Neural progenitor cell (in vitro differentiated cells): ENCODE measurements around the gene TMEM60.

Source experiments
- EZH2 ChIP-seq: fragments of 200-600 bp; sonication (generic); IDR thresholded peaks from 2 replicates; pipeline ENCODE4 v1.6.1; 2017; ENCODE audit warnings: antibody characterized with exemption, mild to moderate bottlenecking, moderate library complexity
- TF ChIP-seq, protein P1 (sequence below): fragments of 200-600 bp; sonication (generic); IDR thresholded peaks from 2 replicates; pipeline ENCODE4 v1.5.1; 2017; ENCODE audit warnings: antibody characterized with exemption, mild to moderate bottlenecking

DNA sequence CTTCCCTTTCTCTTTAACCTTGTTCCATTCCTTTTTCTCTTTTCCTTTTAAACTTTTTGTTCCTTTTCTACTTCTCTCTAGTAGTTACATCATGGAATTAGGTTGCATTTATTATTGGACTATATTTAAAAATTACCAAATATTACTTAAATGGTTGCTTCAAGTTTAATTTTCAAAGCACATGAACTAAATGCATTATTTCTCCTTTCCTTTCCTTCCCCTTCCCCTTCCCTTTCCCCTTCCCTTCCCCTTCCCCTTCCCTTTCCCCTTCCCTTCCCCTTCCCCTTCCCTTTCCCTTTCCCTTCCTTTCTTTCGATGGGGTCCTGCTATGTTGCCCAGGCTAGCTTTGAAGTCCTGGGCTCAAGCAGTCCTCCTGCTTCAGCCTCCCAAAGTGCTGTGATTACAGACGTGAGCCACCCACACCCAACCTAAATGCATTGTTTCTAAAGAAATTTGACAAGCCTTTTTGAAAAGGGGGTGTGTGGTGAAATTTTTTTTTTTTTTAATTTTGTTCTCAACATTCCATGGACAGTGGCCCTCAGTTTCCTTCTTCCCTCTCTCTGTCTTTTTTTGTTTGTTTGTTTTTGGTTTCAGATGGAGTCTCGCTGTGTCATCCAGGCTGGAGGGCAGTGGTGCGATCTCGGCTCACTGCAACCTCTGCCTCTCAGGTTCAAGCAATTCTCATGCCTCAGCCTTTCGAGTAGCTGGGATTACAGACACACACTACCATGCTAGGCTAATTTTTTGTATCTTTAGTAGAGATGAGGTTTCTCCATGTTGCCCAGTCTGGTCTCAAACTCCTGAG is 31.2 kb downstream of the TMEM60 start:
- TF ChIP-seq, protein P1, sequence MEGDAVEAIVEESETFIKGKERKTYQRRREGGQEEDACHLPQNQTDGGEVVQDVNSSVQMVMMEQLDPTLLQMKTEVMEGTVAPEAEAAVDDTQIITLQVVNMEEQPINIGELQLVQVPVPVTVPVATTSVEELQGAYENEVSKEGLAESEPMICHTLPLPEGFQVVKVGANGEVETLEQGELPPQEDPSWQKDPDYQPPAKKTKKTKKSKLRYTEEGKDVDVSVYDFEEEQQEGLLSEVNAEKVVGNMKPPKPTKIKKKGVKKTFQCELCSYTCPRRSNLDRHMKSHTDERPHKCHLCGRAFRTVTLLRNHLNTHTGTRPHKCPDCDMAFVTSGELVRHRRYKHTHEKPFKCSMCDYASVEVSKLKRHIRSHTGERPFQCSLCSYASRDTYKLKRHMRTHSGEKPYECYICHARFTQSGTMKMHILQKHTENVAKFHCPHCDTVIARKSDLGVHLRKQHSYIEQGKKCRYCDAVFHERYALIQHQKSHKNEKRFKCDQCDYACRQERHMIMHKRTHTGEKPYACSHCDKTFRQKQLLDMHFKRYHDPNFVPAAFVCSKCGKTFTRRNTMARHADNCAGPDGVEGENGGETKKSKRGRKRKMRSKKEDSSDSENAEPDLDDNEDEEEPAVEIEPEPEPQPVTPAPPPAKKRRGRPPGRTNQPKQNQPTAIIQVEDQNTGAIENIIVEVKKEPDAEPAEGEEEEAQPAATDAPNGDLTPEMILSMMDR, result no peak
- TF ChIP-seq EZH2, result no peak
